BLaER1 treated with 17β-estradiol and CSF1 and Interleukin-3, amounts not matched to agents 10 nM and 100 nM (cell line): ENCODE data around the gene CLIC4.
"Not testable (repeated sequence)": the region's sequence is repeated elsewhere in the genome, so short reads cannot be mapped to it uniquely, and the experiment has no call there.

Experiments
- H3K27ac ChIP-seq, 11 experiments: shearing (Covaris generic); formaldehyde crosslinking; 2 replicates each; pipeline ENCODE4 v1.8.1; 2022
- H3K27me3 ChIP-seq, 11 experiments: shearing (Covaris generic); formaldehyde crosslinking; 2 replicates each; pipeline ENCODE4 v1.8.1; 2022
- H3K36me3 ChIP-seq, 11 experiments: shearing (Covaris generic); formaldehyde crosslinking; 2 replicates each; pipeline ENCODE4 v1.8.1; 2022
- H3K4me1 ChIP-seq, 10 experiments: shearing (Covaris generic); formaldehyde crosslinking; 2 replicates each; pipeline ENCODE4 v1.8.1; 2022
- H3K4me2 ChIP-seq, 11 experiments: shearing (Covaris generic); formaldehyde crosslinking; 2 replicates each; pipeline ENCODE4 v1.8.1; 2022
- H3K4me3 ChIP-seq, 10 experiments: shearing (Covaris generic); formaldehyde crosslinking; 2 replicates each; pipeline ENCODE4 v1.8.1; 2022
- H3K9ac ChIP-seq, 11 experiments: shearing (Covaris generic); formaldehyde crosslinking; 2 replicates each; pipeline ENCODE4 v1.8.1; 2022
- H3K9me3 ChIP-seq, 11 experiments: shearing (Covaris generic); formaldehyde crosslinking; replicated peaks in 1 of 11; 2 replicates each; pipeline ENCODE4 v1.8.1; 2022
- H4K20me1 ChIP-seq, 11 experiments: shearing (Covaris generic); formaldehyde crosslinking; 2 replicates each; pipeline ENCODE4 v1.8.1; 2022
- Cebpa-rat ChIP-seq, 11 experiments: shearing (Covaris generic); IDR thresholded peaks; 2 replicates each; pipeline ENCODE4 v1.8.1; 2022

CLIC4 gene

GRCh38 chr1:24704411-24705259, 40.6 kb upstream of the CLIC4 start:
- Histone ChIP-seq H3K27me3 (no peaks in the 10 kb centered on the region), H3K27ac (peak overlapping the region; percentile 72 to 93 (median 84); a peak in 21 of 22 replicates), H3K4me2 (peak overlapping the region; percentile 62 to 97 (median 82)), H3K36me3 (no peaks in the 10 kb centered on the region), H3K9ac (peak overlapping the region; percentile 53 to 82 (median 75); a peak in 20 of 22 replicates), H3K9me3 (no peaks in the 10 kb centered on the region), H3K4me3 (peak overlapping the region in 5 of 10 experiments; percentile 4 to 51 (median 32); a peak in 4 of 20 replicates), H3K4me1 (peaks cover 52 to 79% (median 66%) of the 10 kb centered on the region in 10 experiments), H4K20me1 (no peaks in the 10 kb centered on the region)
- no peak for TF ChIP-seq Cebpa-rat (IDR thresholded peaks at IDR 0.05)

GRCh38 chr1:24705260-24706073, 39.8 kb upstream of the CLIC4 start:
- peak overlapping the region; percentile 59 to 82 (median 75); a peak in 20 of 22 replicates for H3K9ac ChIP-seq
- H3K4me3 ChIP-seq: peak overlapping the region; percentile 4 to 51 (median 31); a peak in 12 of 20 replicates
- no peaks in the 10 kb centered on the region for H4K20me1 ChIP-seq
- H3K4me2 ChIP-seq: peak overlapping the region; percentile 62 to 97 (median 82)
- no peaks in the 10 kb centered on the region for H3K27me3 ChIP-seq
- H3K36me3 ChIP-seq: no peaks in the 10 kb centered on the region
- no peaks in the 10 kb centered on the region for H3K9me3 ChIP-seq
- H3K4me1 ChIP-seq: peaks cover 58 to 79% (median 66%) of the 10 kb centered on the region in 10 experiments
- no peak for TF ChIP-seq Cebpa-rat (IDR thresholded peaks at IDR 0.05)
- H3K27ac ChIP-seq: peak overlapping the region; percentile 72 to 93 (median 84); a peak in 21 of 22 replicates

- Histone ChIP-seq H3K27ac (peak overlapping the region; percentile 72 to 93 (median 84); a peak in 21 of 22 replicates), H3K4me1 (peaks cover 58 to 80% (median 65%) of the 10 kb centered on the region in 10 experiments), H3K9ac (peak overlapping the region; percentile 59 to 82 (median 75); a peak in 20 of 22 replicates), H3K4me2 (peak overlapping the region; percentile 62 to 97 (median 82)), H3K4me3 (peak overlapping the region in 9 of 10 experiments; percentile 15 to 51 (median 31); a peak in 11 of 20 replicates)
- H3K9me3 ChIP-seq, H3K27me3 ChIP-seq, H4K20me1 ChIP-seq, H3K36me3 ChIP-seq: not testable (repeated sequence)
Observed at GRCh38 chr1:24706074-24706389, 39.2 kb upstream of the CLIC4 start.

GRCh38 chr1:24707687-24708086, 37.6 kb upstream of the CLIC4 start:
- Histone ChIP-seq H3K4me3 (no peak overlapping the region), H3K27ac (peak overlapping the region in 10 of 11 experiments; percentile 69 to 93 (median 85); a peak in 16 of 22 replicates), H4K20me1 (no peaks in the 10 kb centered on the region), H3K36me3 (no peaks in the 10 kb centered on the region), H3K4me1 (peaks cover 58 to 79% (median 67%) of the 10 kb centered on the region in 10 experiments), H3K9me3 (no peaks in the 10 kb centered on the region), H3K9ac (peak overlapping the region in 5 of 11 experiments; percentile 13 to 74 (median 62); a peak in 5 of 22 replicates), H3K4me2 (peak overlapping the region; percentile 62 to 97 (median 82)), H3K27me3 (no peaks in the 10 kb centered on the region)
- no peak for TF ChIP-seq Cebpa-rat (IDR thresholded peaks at IDR 0.05)

GRCh38 chr1:24708938-24709337, 36.3 kb upstream of the CLIC4 start:
- no peaks in the 10 kb centered on the region for H3K9me3 ChIP-seq
- peak in 8 of 11 experiments; percentile 17 to 71 (median 46); a peak in 9 of 22 replicates for TF ChIP-seq Cebpa-rat (IDR thresholded peaks at IDR 0.05)
- peak overlapping the region; percentile 46 to 73 (median 59); a peak in 21 of 22 replicates for H3K4me2 ChIP-seq
- peak overlapping the region in 8 of 11 experiments; percentile 9 to 74 (median 55); a peak in 12 of 22 replicates for H3K9ac ChIP-seq
- peaks cover 58 to 77% (median 68%) of the 10 kb centered on the region in 10 experiments for H3K4me1 ChIP-seq
- no peaks in the 10 kb centered on the region for H4K20me1 ChIP-seq
- H3K27ac ChIP-seq: peak overlapping the region; percentile 35 to 92 (median 78); a peak in 20 of 22 replicates
- no peaks in the 10 kb centered on the region for H3K36me3 ChIP-seq
- H3K27me3 ChIP-seq: no peaks in the 10 kb centered on the region
- no peak overlapping the region for H3K4me3 ChIP-seq

GRCh38 chr1:24709791-24710441, 35.3 kb upstream of the CLIC4 start:
- Histone ChIP-seq H4K20me1 (no peaks in the 10 kb centered on the region), H3K27ac (peak overlapping the region; percentile 39 to 92 (median 78); a peak in 21 of 22 replicates), H3K9me3 (no peaks in the 10 kb centered on the region), H3K4me1 (peaks cover 51 to 72% (median 59%) of the 10 kb centered on the region in 10 experiments), H3K4me2 (peak overlapping the region in 10 of 11 experiments; percentile 9 to 81 (median 66); a peak in 18 of 22 replicates), H3K4me3 (no peak overlapping the region), H3K36me3 (no peaks in the 10 kb centered on the region), H3K9ac (peak overlapping the region in 7 of 11 experiments; percentile 4 to 74 (median 58); a peak in 10 of 22 replicates), H3K27me3 (no peaks in the 10 kb centered on the region)
- TF ChIP-seq Cebpa-rat (IDR thresholded peaks at IDR 0.05): no peak

GRCh38 chr1:24711329-24711728, 33.9 kb upstream of the CLIC4 start:
- no peak overlapping the region for H3K9ac ChIP-seq
- peak overlapping the region in 5 of 11 experiments; percentile 70 to 81 (median 72); a peak in 5 of 22 replicates for H3K4me2 ChIP-seq
- H3K27me3 ChIP-seq: no peaks in the 10 kb centered on the region
- peaks cover 37 to 64% (median 46%) of the 10 kb centered on the region in 10 experiments for H3K4me1 ChIP-seq
- no peak overlapping the region for H3K4me3 ChIP-seq
- H4K20me1 ChIP-seq: no peaks in the 10 kb centered on the region
- no peaks in the 10 kb centered on the region for H3K9me3 ChIP-seq
- TF ChIP-seq Cebpa-rat (IDR thresholded peaks at IDR 0.05): no peak
- no peaks in the 10 kb centered on the region for H3K36me3 ChIP-seq
- peak overlapping the region in 4 of 11 experiments; percentile 29 to 92 (median 83); a peak in 6 of 22 replicates for H3K27ac ChIP-seq

- Histone ChIP-seq H3K9ac (no peak overlapping the region), H3K4me1 (peaks cover 19 to 55% (median 29%) of the 10 kb centered on the region in 10 experiments)
- no peak for TF ChIP-seq Cebpa-rat (IDR thresholded peaks at IDR 0.05)
Observed at GRCh38 chr1:24713176-24713575, 32.1 kb upstream of the CLIC4 start.

More at GRCh38 chr1:24713176-24713575, 32.1 kb upstream of the CLIC4 start:
- Histone ChIP-seq H3K27ac (peak overlapping the region in 1 of 11 experiments; percentile 36; a peak in 2 of 22 replicates), H3K36me3 (no peaks in the 10 kb centered on the region), H3K9me3 (no peaks in the 10 kb centered on the region), H3K4me2 (0 out of 22 replicates have a peak overlapping the region, but pooled peaks of 1 of the 11 experiments have one; percentile 14), H3K4me3 (no peak overlapping the region), H3K27me3 (no peaks in the 10 kb centered on the region), H4K20me1 (no peaks in the 10 kb centered on the region)
